GM10266 (cell line): ENCODE measurements around the gene FOXP1.

Experiments
- DNase-seq: peaks from one replicate; pipeline ENCODE4 v3.0.0; 2012; ENCODE audit errors: extremely low spot score
- TF ChIP-seq, protein P1 (sequence below): IDR thresholded peaks from 2 replicates; pipeline ENCODE4 v1.5.1; 2012; ENCODE audit warnings: mild to moderate bottlenecking, low read depth; ENCODE audit not compliant: control insufficient read depth, insufficient read depth; ENCODE audit errors: missing control alignments

FOXP1 gene

DNA sequence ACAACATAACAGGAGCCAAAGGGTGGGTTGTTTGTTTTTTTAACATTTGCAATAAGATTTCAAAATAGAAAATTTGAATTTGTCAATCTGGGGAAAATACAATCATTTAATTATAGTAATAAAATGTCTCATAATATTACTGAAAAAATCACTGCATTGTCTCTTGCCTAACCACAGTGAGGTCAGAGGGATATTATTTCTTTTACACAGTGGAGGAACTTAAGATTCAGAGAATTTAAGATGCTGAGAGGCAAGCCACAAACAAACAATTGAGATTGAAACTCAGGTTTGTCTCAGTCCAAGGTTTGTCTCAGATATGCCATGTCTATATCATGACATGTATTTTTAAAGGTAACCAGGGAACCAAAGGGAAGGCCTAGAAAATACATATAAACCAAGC, 428.7 kb downstream of the FOXP1 start:
- no peak for DNase-seq
- TF ChIP-seq, protein P1, sequence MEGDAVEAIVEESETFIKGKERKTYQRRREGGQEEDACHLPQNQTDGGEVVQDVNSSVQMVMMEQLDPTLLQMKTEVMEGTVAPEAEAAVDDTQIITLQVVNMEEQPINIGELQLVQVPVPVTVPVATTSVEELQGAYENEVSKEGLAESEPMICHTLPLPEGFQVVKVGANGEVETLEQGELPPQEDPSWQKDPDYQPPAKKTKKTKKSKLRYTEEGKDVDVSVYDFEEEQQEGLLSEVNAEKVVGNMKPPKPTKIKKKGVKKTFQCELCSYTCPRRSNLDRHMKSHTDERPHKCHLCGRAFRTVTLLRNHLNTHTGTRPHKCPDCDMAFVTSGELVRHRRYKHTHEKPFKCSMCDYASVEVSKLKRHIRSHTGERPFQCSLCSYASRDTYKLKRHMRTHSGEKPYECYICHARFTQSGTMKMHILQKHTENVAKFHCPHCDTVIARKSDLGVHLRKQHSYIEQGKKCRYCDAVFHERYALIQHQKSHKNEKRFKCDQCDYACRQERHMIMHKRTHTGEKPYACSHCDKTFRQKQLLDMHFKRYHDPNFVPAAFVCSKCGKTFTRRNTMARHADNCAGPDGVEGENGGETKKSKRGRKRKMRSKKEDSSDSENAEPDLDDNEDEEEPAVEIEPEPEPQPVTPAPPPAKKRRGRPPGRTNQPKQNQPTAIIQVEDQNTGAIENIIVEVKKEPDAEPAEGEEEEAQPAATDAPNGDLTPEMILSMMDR = no peak

DNA sequence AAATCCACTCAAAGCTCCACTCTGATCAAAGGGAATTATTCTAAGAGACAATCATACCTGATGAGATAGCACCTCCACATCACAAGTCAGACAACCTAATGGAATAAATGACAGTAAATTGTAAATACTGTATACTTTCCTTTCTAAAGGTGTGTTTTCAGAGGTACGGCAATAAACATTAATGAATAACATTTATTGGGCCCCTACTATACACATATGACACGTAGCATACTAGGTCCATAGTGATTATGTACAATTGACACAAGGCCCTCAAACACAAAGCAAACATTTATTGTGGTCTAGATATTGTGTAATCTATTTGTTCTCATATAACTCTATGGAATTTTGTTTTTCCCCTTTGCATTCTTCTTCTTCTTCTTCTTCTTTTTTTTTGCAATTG, 429.8 kb downstream of the FOXP1 start:
- TF ChIP-seq, protein P1 = no peak
- DNase-seq = no peak

DNA sequence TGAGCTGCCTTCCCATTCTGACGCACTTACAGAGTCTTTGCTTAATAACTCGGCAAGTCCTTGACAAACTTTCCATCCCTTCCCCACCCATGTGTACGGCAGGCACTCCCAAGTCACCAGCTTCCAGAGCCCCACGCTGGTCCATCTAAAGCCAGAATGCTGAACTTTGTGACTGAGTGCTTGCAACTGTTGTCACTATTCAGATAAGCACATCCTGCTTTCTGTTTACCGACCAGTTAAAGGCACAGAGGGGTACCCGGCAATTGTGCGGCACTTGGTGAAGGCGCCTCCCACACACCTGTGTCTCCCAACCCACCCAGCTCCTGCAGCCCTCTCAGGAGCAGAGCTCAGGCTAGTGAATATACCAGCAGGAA, 430.6 kb downstream of the FOXP1 start:
- DNase-seq = no peak
- TF ChIP-seq, protein P1 = no peak

- TF ChIP-seq, protein P1 = no peak
- DNase-seq = no peak
Measured at GRCh38 chr3:71152039-71152891, 431.3 kb downstream of the FOXP1 start.

- TF ChIP-seq, protein P1 = no peak
- no peak for DNase-seq
Measured at GRCh38 chr3:71149959-71150954, 433.3 kb downstream of the FOXP1 start.

DNA sequence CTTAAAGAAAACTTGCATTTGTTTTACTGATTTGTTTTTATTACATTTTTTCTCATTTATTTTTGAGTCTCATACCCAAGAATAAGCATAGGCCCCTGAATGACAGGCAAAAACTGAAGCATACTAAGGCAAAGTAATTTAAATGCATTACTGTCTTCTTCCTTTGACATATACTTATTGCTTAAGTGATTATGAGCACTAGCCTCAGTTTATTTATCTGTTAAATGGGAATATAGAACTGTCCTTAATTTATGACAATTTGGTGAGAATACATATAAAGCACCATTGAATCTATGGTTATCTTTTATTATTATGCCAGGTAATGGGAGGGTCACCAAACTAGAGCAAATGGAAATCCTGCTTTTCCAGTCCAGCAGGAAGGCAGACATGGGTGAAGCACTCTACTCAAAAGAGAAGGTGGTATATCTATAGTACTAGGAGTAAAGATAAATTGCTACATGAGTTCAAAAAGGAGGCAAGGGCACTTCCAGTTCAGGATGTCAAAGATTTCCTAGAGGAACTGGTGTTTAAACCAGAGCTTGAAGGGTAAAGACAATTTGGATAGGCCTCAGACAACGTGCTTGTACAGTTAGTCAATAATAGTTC, 435.0 kb downstream of the FOXP1 start:
- TF ChIP-seq, protein P1 = no peak
- no peak for DNase-seq
